ENCODE results near the gene SPOCK2. TPM values are rescaled to one million over a fixed set of nuclear protein-coding genes. Genes with fewer than 3 reads are reported as not detected.

SPOCK2 gene
- total RNA-seq, 2 experiments from 2014 or later, result 51.9 to 127 TPM

DNA sequence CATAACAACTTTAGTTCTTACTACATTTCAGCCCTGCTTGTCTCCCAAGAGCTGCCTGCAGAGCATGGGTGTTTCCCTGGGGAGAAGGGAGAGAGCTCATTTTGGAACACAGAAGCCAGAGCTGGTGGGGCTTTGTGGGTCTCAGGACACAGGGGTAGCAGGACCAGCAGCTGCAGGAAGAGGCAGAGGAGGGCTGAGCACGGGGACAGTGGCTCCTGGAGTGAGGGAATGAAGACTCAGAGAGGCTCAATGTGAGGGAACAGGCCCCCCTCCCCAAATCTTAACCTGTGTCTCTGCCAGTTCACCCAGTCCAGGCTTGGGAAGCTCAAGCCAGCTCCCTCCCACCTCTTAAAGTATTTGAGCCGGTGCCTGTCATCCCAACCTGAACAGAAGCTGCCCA, 74.2 kb downstream of the SPOCK2 start:
- H3K27ac Mint-ChIP-seq, result no peak overlapping the region
- H3K9me3 Mint-ChIP-seq (ENCODE audit: low read depth), result no peaks in the 10 kb centered on the region
- H3K36me3 Mint-ChIP-seq, result no peaks in the 10 kb centered on the region
- CTCF ChIA-PET, result interaction anchor here (1.5 kb wide), 1 partner anchor 34 kb away, joined by 4 read pairs; no protein-coding TSS in a partner anchor
- ATAC-seq (no peak), DNase-seq (no peak)
- H3K4me3 Mint-ChIP-seq, result no peak overlapping the region
- no peaks in the 10 kb centered on the region for H3K4me1 Mint-ChIP-seq
- no peaks in the 10 kb centered on the region for H3K27me3 Mint-ChIP-seq

DNA sequence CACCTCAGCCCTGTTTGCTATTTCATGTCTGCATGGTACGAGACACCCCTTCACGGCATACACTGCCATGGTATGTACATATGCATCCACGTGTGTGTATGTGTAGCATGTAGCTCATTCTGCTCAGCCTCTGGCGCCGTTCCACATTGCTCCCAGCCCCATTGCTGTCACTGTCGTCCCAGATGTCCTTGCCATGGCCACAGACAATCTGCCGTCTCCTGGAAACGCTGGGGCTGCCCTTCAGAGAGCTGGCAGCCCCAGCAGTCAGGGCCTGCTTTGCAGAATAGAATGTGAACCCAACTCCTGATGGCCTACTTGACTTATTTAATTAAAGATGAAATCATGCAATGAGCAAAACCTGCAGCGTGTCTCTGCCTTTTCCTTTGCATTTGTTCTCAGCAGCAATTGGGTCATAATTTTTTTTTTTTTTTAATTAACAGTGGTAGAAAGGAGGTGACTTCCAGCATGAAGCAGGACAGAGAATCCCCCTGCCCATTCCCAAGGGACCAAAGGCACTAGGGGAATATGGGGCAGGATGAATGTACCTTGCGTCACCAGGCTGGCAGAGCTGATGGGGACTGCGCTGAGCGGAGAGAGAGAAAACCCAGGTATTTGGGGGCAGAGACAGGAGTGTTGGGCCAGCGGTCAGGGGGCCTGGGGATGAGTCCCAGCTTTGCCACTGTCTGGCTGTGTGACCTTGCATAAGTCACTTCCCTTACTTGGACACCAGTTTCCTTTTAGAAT, 75.0 kb downstream of the SPOCK2 start:
- Mint-ChIP-seq H3K27me3 (no peaks in the 10 kb centered on the region), H3K27ac (no peak overlapping the region), H3K4me3 (no peak overlapping the region), H3K9me3 (ENCODE audit: low read depth) (no peaks in the 10 kb centered on the region), H3K36me3 (no peaks in the 10 kb centered on the region), H3K4me1 (no peaks in the 10 kb centered on the region)
- CTCF ChIA-PET, result interaction anchor here (1.5 kb wide), 1 partner anchor 35 kb away, joined by 4 read pairs; no protein-coding TSS in a partner anchor
- no peak for ATAC-seq
- no peak for DNase-seq

DNA sequence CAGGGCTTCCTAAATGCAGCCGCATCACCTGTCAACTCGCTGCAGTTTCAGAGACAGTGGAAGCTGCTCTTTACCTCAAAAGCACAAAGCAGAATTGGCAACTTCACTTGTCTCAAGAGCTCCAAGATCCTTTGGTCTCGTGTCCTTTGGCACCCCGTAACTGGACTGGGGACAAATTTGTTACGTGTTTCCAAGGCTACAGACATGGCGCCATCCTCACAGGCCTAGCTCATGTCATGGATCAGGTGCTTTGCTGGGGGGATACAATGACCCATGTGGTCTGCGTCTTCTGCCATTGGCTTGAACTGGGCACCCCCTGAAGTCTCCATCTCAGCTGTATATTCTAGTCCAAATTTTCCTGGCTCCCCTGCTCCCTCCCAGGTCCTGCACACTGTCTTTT, 75.6 kb downstream of the SPOCK2 start:
- DNase-seq (no peak), ATAC-seq (no peak)
- Mint-ChIP-seq H3K27ac (no peak overlapping the region), H3K4me1 (no peaks in the 10 kb centered on the region), H3K27me3 (no peaks in the 10 kb centered on the region), H3K9me3 (ENCODE audit: low read depth) (no peaks in the 10 kb centered on the region), H3K4me3 (no peak overlapping the region), H3K36me3 (no peaks in the 10 kb centered on the region)
- CTCF ChIA-PET, result no interaction called here

DNA sequence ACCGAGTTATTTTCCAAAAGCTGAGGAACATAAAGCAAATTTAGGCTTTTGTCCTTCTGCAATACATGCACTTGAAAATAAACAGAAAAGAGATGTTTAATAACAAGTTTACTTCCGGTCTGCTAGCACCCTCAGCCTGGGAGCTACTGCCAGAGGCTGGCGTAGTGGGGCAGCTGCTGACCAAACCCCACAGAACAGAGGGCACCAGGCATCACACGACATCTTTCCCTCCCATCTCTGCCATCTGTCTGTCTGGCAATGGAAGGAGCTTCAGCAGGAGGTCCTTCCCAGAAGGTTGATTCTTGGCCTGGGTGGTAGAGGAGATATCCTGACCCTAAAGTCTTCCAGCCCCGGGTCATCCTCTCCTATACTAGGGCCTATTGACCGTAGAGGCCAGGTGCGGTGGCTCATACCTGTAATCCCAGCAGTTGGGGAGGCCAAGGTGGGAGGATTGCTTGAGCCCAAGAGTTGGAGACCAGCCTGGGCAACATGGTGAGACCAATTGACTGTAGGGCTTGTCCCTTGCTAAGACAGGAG, 76.3 kb downstream of the SPOCK2 start:
- Mint-ChIP-seq H3K4me1 (no peaks in the 10 kb centered on the region), H3K9me3 (ENCODE audit: low read depth) (no peaks in the 10 kb centered on the region), H3K27me3 (no peaks in the 10 kb centered on the region), H3K36me3 (no peaks in the 10 kb centered on the region), H3K27ac (no peak overlapping the region), H3K4me3 (no peak overlapping the region)
- CTCF ChIA-PET, result no interaction called here
- ATAC-seq (no peak), DNase-seq (no peak)

DNA sequence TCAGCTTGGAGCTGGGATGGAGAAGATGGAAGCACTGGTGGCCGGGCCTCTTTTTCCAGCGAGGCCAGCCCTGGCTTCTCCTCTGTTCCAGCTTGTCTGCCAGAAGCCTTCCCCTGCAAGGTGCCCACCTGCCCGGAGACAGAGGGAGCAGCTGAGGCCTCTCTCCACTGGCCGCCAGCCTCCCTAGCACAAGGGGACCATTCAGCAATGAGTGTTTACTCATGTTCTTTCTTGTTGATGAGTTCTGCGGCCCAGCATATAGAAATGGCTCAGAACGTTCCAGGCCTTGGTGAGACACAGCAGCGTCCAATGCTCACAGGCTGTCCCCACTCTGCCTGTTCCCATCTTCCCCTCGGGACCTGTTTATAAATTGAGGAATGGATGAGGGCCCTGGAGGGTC, 76.9 kb downstream of the SPOCK2 start:
- no peaks in the 10 kb centered on the region for H3K4me1 Mint-ChIP-seq
- no peak overlapping the region for H3K27ac Mint-ChIP-seq
- no peaks in the 10 kb centered on the region for H3K27me3 Mint-ChIP-seq
- no peak overlapping the region for H3K4me3 Mint-ChIP-seq
- no peaks in the 10 kb centered on the region for H3K9me3 Mint-ChIP-seq (ENCODE audit: low read depth)
- DNase-seq (no peak), ATAC-seq (no peak)
- CTCF ChIA-PET, result no interaction called here
- no peaks in the 10 kb centered on the region for H3K36me3 Mint-ChIP-seq

DNA sequence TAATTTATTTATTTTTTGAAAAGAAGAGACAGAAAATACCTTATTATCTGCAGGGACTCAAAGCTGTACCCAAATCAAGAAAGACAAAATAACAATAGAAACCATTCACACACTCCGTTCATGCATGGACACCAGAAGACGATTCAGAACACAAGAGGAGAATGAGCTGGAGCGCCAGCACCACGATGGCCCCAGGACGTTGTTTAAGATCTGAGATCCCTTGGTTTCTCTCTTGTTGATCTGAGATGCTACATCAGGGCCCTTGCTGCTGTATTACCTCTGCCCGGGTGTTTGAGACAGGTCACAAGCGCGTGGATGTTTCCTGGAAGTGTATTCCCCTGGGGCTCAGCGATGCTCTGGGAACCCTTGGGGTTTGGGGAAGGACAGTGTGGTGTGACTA, 77.3 kb downstream of the SPOCK2 start:
- Mint-ChIP-seq H3K27me3 (no peaks in the 10 kb centered on the region), H3K36me3 (no peaks in the 10 kb centered on the region), H3K27ac (no peak overlapping the region), H3K9me3 (ENCODE audit: low read depth) (no peaks in the 10 kb centered on the region), H3K4me1 (no peaks in the 10 kb centered on the region), H3K4me3 (no peak overlapping the region)
- ATAC-seq (no peak), DNase-seq (no peak)
- CTCF ChIA-PET, result no interaction called here

DNA sequence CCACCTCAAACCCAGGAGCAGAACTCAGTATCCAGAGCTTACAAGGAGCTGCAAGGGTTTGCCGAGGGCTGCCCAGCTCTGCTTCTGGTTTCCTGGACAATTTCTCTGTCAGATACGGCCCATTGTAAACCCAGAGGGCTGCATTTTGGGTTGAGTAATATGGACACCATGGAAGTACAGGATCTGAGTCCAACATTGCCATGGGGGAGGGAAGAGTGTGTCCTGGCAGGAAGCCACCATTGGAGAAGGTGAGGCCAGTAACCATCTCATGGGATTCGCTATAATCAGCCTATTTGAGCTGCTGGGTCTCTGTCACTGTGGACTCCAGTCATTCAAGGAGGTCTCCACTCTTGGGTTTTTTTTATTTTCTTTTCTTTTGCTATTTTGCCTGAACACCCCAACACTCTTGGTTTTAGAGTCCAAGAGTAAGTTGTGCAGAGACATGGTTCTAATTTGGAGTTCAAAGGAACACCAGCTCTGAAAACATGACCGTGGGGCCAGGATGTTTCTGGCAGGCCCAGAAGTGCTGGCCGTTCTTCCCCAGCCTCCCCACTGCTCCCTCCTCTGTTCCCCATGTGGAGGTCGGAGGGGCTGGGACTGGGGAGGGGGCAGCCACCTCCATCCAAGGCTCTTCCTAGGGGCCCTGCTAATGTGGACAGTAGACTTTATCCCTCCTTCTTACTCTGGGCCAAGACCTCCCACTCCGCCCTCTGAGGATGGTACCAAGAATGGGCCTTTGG, 77.9 kb downstream of the SPOCK2 start:
- CTCF ChIA-PET, result no interaction called here
- H3K27me3 Mint-ChIP-seq, result no peaks in the 10 kb centered on the region
- H3K27ac Mint-ChIP-seq, result no peak overlapping the region
- no peak for DNase-seq
- no peaks in the 10 kb centered on the region for H3K4me1 Mint-ChIP-seq
- no peaks in the 10 kb centered on the region for H3K36me3 Mint-ChIP-seq
- H3K9me3 Mint-ChIP-seq (ENCODE audit: low read depth), result no peaks in the 10 kb centered on the region
- no peak for ATAC-seq
- no peak overlapping the region for H3K4me3 Mint-ChIP-seq

DNA sequence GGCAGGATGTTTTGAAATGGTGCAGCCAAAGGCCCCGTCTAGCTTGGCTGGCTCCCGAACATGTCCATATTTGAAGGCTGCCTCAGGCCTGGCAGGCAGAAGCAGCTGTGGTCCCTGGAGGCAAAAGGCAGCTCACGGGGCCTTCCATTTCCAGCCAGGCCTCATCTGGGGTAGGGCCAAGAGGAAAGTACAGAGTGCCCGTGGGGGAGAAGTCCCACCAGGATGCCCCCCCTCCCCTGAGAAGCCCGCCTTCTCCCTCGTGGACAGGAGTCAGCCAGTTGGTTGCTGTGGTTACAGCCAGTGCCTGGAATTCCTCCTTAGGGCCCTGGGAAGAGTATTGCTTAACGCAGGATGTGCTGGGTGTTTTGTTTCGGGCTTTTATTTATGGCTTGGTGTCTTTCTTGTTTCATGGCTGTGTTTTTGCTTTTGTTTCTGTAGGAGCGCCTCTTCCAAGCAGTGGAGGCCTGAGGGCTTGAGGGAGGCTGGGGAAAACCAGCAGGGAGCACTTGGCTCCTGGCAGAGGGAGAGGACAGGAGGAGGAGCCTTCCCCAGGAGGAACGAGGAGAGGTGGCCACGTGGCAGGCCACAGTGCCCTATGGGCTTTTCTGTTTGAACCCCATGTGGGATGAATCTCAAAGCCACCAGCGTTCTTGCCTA, 78.8 kb downstream of the SPOCK2 start:
- DNase-seq (no peak), ATAC-seq (no peak)
- no peaks in the 10 kb centered on the region for H3K27me3 Mint-ChIP-seq
- no peaks in the 10 kb centered on the region for H3K4me1 Mint-ChIP-seq
- H3K27ac Mint-ChIP-seq, result no peak overlapping the region
- no peak overlapping the region for H3K4me3 Mint-ChIP-seq
- no peaks in the 10 kb centered on the region for H3K36me3 Mint-ChIP-seq
- H3K9me3 Mint-ChIP-seq (ENCODE audit: low read depth), result no peaks in the 10 kb centered on the region
- CTCF ChIA-PET, result no interaction called here

DNA sequence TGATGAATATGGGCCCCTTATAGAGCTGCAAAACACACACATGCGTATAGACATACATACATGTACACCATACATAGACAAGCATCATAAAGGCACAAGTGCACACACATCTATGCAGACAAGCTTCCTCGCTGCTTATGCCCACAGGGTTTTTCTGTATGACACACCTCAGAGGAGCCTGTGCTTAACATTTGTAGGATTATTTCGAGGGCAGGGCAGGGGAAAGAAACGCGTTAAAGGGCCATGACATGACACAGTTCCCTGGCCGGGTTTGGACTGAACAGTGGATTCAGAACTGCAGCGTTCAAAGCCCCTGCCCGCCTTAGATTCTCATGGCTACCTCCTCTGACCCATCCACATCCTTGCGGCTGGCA, 79.3 kb downstream of the SPOCK2 start:
- Mint-ChIP-seq H3K9me3 (ENCODE audit: low read depth) (no peaks in the 10 kb centered on the region), H3K27ac (no peak overlapping the region), H3K4me3 (no peak overlapping the region), H3K27me3 (no peaks in the 10 kb centered on the region), H3K36me3 (no peaks in the 10 kb centered on the region), H3K4me1 (no peaks in the 10 kb centered on the region)
- no peak for DNase-seq
- ATAC-seq, result no peak
- CTCF ChIA-PET, result no interaction called here

Other genes starting within 250 kb of the SPOCK2 start
- 100 to 1,000 TPM; 111 to 118 TPM for gene PSAP, start 237.3 kb downstream of the SPOCK2 start, total RNA-seq
- under 1 TPM in 1 of 2 experiments, not detected in 1; 0.05 TPM for gene CHST3, start 124.2 kb downstream of the SPOCK2 start, total RNA-seq
- gene ANAPC16, start 127.5 kb upstream of the SPOCK2 start, total RNA-seq, result 10 to 100 TPM; 61.4 to 67.6 TPM
- gene ASCC1, start 127.7 kb upstream of the SPOCK2 start, total RNA-seq, result 10 to 100 TPM; 34.9 to 36.8 TPM
- 100 to 1,000 TPM; 291 to 293 TPM for gene DDIT4, start 185.4 kb upstream of the SPOCK2 start, total RNA-seq